Medulla oblongata (tissue), 1 donor: ENCODE results near the gene GSN.

ENCODE experiments used
- DNase-seq: peaks from one replicate; pipeline ENCODE4 v3.0.0-alpha.2; 2015; ENCODE audit errors: extremely low spot score

The GSN gene

DNA sequence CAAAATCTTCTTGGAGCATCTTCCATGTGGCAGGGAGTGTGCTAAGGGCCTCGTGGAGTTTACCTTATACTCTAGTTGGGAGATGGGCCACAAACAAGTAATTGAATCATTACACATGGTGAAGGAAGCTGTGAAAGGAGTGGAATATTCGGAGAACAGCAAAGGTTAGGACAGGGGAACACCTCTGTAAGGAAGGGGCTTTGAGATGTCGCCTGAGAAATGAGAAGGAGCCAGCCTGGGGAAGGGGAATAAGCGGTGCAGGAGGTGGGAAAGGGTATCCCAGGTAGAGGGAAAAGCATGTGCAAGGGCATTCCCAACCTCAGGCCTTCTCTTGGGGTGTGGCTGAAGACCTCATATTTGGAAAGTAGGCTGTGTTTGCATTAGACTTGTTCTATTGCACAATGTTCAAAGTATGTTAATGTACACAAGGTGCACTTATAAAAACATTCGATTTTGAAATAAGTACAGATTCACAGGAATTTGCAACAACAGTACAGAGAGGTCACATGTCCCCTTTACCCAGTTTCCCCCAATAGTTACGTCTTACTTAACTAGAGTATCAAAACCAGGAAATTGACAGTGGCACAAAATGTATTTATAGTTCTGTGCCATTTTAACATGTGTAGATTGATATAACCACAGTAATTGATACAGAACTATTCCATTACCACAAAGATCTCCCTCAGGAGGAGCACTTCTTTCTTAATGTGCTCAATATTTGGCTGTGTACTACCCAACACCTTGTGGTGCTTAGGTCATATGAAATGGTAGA is 104.5 kb downstream of the GSN start:
- no peak for DNase-seq

- DNase-seq: peak; percentile 26
These were observed 105.2 kb downstream of the GSN start for GRCh38 chr9:121373011-121373729.

DNA sequence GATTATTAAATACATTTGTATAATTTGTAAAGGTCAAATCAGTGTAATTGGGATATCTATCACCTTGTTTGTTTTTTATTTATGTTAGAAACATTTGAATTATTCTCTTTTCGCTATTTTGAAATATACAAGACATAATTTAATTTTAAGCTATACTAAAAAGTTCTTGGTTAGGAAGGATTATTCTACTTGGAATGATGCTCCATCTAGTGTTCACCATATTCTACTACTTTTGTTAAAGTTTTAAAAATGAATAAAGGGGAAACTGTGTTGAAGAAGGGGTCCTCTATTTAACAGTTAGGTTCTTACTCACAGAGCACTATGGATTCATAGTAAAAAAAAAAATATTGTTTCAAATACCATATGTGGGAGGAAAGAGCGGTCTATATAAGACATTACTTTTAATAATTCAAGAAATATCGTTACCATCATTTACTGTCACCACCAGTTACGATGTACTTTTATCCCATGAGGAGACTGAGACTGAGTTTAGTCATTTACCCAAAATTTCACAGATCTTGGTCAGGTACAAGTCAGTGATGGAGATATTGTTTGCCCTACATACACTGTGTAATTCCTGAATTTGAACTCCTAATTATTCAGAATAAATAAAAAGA is 108.4 kb downstream of the GSN start:
- DNase-seq: peak; percentile 43

GRCh38 chr9:121380846-121381245 is 112.9 kb downstream of the GSN start:
- DNase-seq: no peak
